ENCODE data around the gene BCAS3. TPM values are rescaled to one million over a fixed set of nuclear protein-coding genes. Genes with fewer than 3 reads are reported as not detected.
A peak's percentile ranks its signal among the peaks of the same experiment; 100 is the strongest.

BCAS3 gene
- total RNA-seq, 2 experiments from 2014 or later = 20.1 to 31.8 TPM

DNA sequence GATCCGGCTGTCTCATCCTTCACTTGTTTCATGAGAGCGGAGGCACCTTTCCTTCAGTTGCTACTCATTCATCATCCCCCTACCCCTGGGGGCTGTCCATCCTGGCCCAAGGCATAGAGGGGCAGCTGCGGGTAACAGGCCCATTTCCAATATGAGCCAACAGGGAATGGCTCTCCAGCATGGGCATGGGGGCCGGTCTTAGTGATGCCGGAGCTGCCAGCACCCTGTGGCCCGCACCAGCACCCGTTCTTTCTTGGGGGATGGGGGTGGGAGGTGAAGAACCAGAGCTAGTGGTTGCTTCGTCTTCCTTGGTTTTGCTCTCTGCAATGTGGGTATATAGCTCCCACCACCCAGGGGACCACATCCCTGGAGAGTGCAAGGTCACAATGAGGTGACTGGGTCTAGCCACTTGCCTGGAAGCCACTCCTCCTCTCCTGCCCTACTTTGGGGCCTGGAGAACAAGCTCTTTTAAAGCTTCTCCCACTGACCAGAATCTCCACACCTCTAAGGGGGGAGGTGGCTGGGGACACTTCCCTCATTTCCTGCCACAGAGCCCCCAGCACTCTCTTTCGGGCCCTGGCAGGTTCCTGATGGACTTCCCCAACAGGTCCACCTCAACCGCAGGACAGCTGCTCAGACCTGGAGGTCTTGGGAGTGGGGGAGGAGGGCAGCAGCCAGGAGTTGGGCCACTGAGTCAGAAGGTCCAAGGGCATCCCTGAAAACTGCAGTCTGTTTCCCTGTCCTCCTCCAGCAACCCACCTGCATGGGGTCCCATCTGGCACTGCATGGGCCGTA, 710.1 kb downstream of the BCAS3 start:
- Mint-ChIP-seq H3K27ac (no peak overlapping the region), H3K36me3 (ENCODE audit: low read depth) (no peaks in the 10 kb centered on the region), H3K4me3 (no peak overlapping the region), H3K4me1 (ENCODE audit: low read depth) (no peaks in the 10 kb centered on the region), H3K27me3 (peaks cover 15% of the 10 kb centered on the region), H3K9me3 (no peaks in the 10 kb centered on the region)
- Histone ChIP-seq H3K36me3 (ENCODE audit: insufficient read depth, low read length) (no peaks in the 10 kb centered on the region), H3K4me1 (ENCODE audit: insufficient read depth, low read length) (peaks cover 7% of the 10 kb centered on the region), H3K27ac (ENCODE audit: low read depth in 1 of 2, low read length in 2 of 2) (no peak overlapping the region), H3K9me3 (ENCODE audit: control insufficient read depth in 1 of 2, insufficient read depth in 1 of 2, low read length in 2 of 2) (peaks cover 0 to 3% of the 10 kb centered on the region in 2 experiments), H3K27me3 (ENCODE audit: control insufficient read depth in 1 of 2, insufficient read depth in 2 of 2, low read length in 2 of 2) (no peaks in the 10 kb centered on the region), H3K4me3 (ENCODE audit: low read length) (no peak overlapping the region)
- TF ChIP-seq, protein P1, sequence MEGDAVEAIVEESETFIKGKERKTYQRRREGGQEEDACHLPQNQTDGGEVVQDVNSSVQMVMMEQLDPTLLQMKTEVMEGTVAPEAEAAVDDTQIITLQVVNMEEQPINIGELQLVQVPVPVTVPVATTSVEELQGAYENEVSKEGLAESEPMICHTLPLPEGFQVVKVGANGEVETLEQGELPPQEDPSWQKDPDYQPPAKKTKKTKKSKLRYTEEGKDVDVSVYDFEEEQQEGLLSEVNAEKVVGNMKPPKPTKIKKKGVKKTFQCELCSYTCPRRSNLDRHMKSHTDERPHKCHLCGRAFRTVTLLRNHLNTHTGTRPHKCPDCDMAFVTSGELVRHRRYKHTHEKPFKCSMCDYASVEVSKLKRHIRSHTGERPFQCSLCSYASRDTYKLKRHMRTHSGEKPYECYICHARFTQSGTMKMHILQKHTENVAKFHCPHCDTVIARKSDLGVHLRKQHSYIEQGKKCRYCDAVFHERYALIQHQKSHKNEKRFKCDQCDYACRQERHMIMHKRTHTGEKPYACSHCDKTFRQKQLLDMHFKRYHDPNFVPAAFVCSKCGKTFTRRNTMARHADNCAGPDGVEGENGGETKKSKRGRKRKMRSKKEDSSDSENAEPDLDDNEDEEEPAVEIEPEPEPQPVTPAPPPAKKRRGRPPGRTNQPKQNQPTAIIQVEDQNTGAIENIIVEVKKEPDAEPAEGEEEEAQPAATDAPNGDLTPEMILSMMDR (IDR thresholded peaks at IDR 0.05) = no peak
- peak in 1 of 14 experiments; percentile 7 for DNase-seq
- intact Hi-C loops (cut with DNase I, micrococcal nuclease) = no loop called here
- POLR2A ChIA-PET = no interaction called here
- CTCF ChIA-PET = no interaction called here
- no peak for ATAC-seq (ENCODE audit: poor library complexity)

DNA sequence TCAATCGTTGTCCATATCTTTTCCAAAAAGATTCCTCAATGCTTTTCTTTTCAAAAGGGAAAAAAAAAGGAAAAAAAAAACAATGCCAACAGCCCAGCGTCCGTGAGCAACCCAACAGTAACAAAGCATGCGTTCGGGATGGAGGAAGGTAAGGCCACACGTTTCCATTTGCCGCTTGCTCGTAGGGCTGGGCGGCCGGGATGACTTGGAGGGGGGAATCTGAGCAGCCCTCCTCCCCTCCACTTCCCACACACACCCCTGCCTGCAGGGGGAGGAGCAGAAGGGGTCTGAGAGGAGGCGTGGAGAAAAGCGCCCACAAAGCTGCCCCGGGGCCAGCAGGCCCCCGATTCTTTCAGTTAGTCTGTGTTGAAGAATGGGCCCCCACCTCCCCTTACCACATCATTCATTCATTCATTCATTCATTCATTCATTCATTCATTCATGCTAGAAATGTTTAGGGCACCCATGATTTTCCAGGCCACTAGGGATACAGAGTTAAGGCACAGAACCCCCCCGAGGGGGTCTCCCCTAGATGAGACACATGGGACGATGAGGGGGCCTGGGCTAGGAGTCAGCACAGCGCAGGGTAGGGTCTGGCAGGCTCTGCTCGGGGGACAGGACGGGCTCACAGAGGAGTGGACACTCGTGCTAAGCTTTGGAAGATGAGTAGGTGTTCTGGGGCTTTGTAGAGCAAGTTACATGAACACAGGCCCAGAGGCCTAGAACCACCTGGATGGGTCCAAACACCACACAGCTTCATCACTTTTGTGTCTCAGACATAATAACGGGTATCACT, 711.1 kb downstream of the BCAS3 start:
- no peak overlapping the region for H3K27ac Mint-ChIP-seq
- no peak overlapping the region for H3K4me3 Mint-ChIP-seq
- Histone ChIP-seq H3K36me3 (ENCODE audit: insufficient read depth, low read length) (no peaks in the 10 kb centered on the region), H3K27me3 (ENCODE audit: control insufficient read depth in 1 of 2, insufficient read depth in 2 of 2, low read length in 2 of 2) (no peaks in the 10 kb centered on the region), H3K27ac (ENCODE audit: low read depth in 1 of 2, low read length in 2 of 2) (no peak overlapping the region), H3K4me3 (ENCODE audit: low read length) (no peak overlapping the region), H3K4me1 (ENCODE audit: insufficient read depth, low read length) (peaks cover 7% of the 10 kb centered on the region), H3K9me3 (ENCODE audit: control insufficient read depth in 1 of 2, insufficient read depth in 1 of 2, low read length in 2 of 2) (peaks cover 0 to 3% of the 10 kb centered on the region in 2 experiments)
- H3K9me3 Mint-ChIP-seq = no peaks in the 10 kb centered on the region
- no peak for DNase-seq
- H3K27me3 Mint-ChIP-seq = peaks cover 24% of the 10 kb centered on the region
- intact Hi-C loops (cut with DNase I, micrococcal nuclease) = no loop called here
- ChIA-PET CTCF (no interaction called here), POLR2A (no interaction called here)
- no peaks in the 10 kb centered on the region for H3K4me1 Mint-ChIP-seq (ENCODE audit: low read depth)
- TF ChIP-seq, protein P1 (IDR thresholded peaks at IDR 0.05) = no peak
- no peak for ATAC-seq (ENCODE audit: poor library complexity)
- H3K36me3 Mint-ChIP-seq (ENCODE audit: low read depth) = no peaks in the 10 kb centered on the region

DNA sequence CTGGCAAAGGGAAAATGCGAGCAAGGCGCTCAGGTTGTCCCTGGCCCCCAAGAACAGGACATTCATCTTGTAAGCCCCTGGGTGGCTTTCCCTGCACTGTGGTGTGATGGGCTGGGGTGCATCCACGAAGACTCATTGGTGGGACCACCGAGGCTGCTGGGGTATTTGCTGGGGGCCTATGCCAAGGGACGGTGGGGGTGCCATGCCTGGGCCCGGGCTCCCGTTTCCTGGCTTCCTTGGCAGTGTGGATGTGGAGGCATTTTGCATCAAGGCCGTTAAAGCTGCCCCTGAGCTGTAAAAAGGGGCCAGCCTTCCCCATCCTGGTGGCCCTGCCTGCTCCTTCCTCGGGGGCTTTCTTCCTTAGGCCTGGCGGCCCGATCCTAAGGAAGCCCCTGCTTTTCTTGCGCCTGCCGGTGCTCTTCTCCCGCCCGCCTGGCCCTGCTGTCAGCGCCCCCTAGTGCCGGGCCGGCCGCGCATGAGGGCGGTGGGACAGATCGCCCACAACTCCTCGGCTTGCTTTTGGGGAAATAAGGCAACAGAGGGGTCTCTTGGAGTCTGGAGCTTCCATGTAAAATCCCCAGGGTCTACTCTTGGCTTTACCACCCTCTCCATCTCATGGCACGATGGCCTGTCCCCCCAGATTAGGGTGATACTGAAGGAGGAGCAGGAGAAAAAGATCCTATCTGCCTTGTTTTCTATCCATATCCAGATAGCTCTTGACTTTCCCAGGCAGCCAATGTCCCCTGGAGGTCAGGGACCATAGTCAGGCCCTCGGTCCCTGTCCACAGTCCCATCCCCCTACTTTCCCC, 712.2 kb downstream of the BCAS3 start:
- H3K4me1 Mint-ChIP-seq (ENCODE audit: low read depth) = no peaks in the 10 kb centered on the region
- ATAC-seq (ENCODE audit: poor library complexity) = peak; percentile 49
- Histone ChIP-seq H3K36me3 (ENCODE audit: insufficient read depth, low read length) (no peaks in the 10 kb centered on the region), H3K27me3 (ENCODE audit: control insufficient read depth in 1 of 2, insufficient read depth in 2 of 2, low read length in 2 of 2) (peaks cover 0 to 2% of the 10 kb centered on the region in 2 experiments), H3K27ac (ENCODE audit: low read depth in 1 of 2, low read length in 2 of 2) (no peak overlapping the region), H3K4me3 (ENCODE audit: low read length) (no peak overlapping the region), H3K9me3 (ENCODE audit: control insufficient read depth in 1 of 2, insufficient read depth in 1 of 2, low read length in 2 of 2) (peaks cover 0 to 3% of the 10 kb centered on the region in 2 experiments), H3K4me1 (ENCODE audit: insufficient read depth, low read length) (peaks cover 7% of the 10 kb centered on the region)
- ChIA-PET CTCF (no interaction called here), POLR2A (no interaction called here)
- DNase-seq = peak in 8 of 14 experiments; percentile 26 to 66 (median 51)
- no peaks in the 10 kb centered on the region for H3K36me3 Mint-ChIP-seq (ENCODE audit: low read depth)
- H3K4me3 Mint-ChIP-seq = no peak overlapping the region
- intact Hi-C loops (cut with DNase I, micrococcal nuclease) = loop anchor here (1.0 to 2.0 kb wide), 3 partner anchors 387 to 669 kb away; no protein-coding TSS in a partner anchor
- TF ChIP-seq, protein P1 (IDR thresholded peaks at IDR 0.05) = peak; percentile 71
- H3K9me3 Mint-ChIP-seq = no peaks in the 10 kb centered on the region
- H3K27me3 Mint-ChIP-seq = peaks cover 31% of the 10 kb centered on the region
- H3K27ac Mint-ChIP-seq = no peak overlapping the region
